GM06990 (cell line): ENCODE results near the gene NKAIN2.

Experiments
- DNase-seq: peaks from one replicate; pipeline ENCODE4 v3.0.0-alpha.2; 2011; ENCODE audit not compliant: insufficient read length; ENCODE audit errors: extremely low read depth
- H3K27me3 ChIP-seq: replicated peaks from 2 replicates; pipeline ENCODE4 v1.6.0; 2011; ENCODE audit warnings: low read length; ENCODE audit not compliant: control insufficient read depth, insufficient read depth
- H3K36me3 ChIP-seq: 2 replicates; pipeline ENCODE4 v1.5.1; 2011; ENCODE audit warnings: low read length; ENCODE audit not compliant: control insufficient read depth, insufficient read depth
- H3K4me3 ChIP-seq: replicated peaks from 2 replicates; pipeline ENCODE4 v1.5.1; 2011; ENCODE audit warnings: low read depth, mild to moderate bottlenecking, control low read depth, low read length
- TF ChIP-seq, protein P1 (sequence below): IDR thresholded peaks from 2 replicates; pipeline ENCODE4 v1.5.1; 2011; ENCODE audit warnings: low read length, control low read depth, mild to moderate bottlenecking, inconsistent platforms; ENCODE audit not compliant: insufficient read depth, poor library complexity, severe bottlenecking

NKAIN2 gene

DNA sequence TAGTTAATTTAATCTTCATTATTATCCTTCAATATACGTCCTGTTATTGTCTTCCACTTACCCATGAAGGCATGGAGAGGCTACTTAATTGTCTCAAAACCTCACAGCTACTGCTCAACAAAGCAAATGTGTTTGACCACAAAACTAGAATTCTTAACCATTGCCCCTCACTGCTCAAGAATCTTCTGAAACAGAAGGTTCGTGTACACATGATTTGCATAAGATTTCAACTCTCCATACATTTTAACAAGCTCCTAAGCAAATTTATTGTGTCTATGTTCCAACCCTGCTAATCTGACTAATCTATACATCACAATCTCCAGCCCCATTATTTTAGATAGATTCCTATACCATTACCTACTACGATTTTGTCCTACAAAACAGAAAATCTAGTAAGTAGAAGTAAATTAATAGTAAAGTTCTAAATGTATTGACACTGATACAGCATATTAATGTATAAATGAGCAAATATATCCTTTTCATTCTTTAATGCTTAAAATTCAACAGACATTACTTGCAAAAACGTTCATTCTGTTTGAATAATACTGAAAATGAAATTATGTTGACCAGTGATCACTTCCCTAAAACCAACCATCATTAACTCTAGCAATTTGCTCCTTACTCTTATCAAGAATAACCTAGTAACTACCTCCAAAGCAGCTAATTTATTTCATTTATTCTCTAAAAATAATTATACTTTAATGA is 1068.8 kb downstream of the NKAIN2 start:
- Histone ChIP-seq H3K4me3 (no peak overlapping the region), H3K36me3 (no peaks in the 10 kb centered on the region), H3K27me3 (no peaks in the 10 kb centered on the region)
- TF ChIP-seq, protein P1, sequence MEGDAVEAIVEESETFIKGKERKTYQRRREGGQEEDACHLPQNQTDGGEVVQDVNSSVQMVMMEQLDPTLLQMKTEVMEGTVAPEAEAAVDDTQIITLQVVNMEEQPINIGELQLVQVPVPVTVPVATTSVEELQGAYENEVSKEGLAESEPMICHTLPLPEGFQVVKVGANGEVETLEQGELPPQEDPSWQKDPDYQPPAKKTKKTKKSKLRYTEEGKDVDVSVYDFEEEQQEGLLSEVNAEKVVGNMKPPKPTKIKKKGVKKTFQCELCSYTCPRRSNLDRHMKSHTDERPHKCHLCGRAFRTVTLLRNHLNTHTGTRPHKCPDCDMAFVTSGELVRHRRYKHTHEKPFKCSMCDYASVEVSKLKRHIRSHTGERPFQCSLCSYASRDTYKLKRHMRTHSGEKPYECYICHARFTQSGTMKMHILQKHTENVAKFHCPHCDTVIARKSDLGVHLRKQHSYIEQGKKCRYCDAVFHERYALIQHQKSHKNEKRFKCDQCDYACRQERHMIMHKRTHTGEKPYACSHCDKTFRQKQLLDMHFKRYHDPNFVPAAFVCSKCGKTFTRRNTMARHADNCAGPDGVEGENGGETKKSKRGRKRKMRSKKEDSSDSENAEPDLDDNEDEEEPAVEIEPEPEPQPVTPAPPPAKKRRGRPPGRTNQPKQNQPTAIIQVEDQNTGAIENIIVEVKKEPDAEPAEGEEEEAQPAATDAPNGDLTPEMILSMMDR: no peak
- DNase-seq: no peak

DNA sequence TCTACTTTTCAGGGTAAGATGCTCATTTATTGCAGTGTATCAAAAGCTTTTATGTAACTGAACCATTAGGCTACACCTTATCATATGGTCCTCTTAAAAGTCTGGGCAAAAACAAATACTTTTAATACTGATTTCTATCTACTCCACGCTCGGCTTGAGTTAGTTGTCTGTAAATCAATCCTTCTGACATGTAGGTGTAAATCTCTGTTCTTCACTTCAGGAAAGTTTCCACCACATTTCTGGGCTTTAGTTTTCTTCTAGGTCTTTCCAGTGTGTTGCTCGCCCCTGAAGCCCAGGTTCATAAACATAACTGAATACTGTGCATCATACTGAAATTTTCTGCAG is 1069.4 kb downstream of the NKAIN2 start:
- DNase-seq: no peak
- Histone ChIP-seq H3K27me3 (no peaks in the 10 kb centered on the region), H3K36me3 (no peaks in the 10 kb centered on the region), H3K4me3 (no peak overlapping the region)
- TF ChIP-seq, protein P1: no peak
